Measurements from ENCODE around the gene NR1I2.

DNA sequence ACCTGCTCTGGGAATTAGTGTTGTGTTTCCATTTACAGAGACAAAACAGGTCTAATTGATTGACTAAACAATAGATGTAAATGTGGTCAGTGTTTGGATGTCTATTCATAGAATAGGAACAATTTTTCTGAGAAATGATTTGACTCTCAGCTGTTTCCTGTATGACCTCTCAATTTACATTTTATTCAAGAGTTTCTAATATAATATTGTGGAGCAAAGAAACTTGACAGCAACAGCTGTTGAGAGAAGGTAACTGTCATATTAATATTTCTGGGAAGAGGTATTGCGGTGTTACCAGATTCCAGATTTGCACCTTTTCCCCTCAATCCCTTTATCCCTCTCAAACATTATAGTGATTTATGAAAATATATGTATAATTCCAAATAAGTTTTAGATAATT lies 3.7 kb upstream of the NR1I2 start:
- TF ChIP-seq NFIC (IDR thresholded peaks at IDR 0.05) = no peak
- no peak for TF ChIP-seq YY1 (IDR thresholded peaks at IDR 0.05; ENCODE audit: low read depth)
- TF ChIP-seq TAF1 (IDR thresholded peaks at IDR 0.05; ENCODE audit: low read depth) = no peak
- no peak for TF ChIP-seq REST (IDR thresholded peaks at IDR 0.05; ENCODE audit: low read depth)
- no peak for TF ChIP-seq EP300 (IDR thresholded peaks at IDR 0.05; ENCODE audit: borderline replicate concordance)
- no peak for TF ChIP-seq USF1 (IDR thresholded peaks at IDR 0.05)
- TF ChIP-seq MAX (IDR thresholded peaks at IDR 0.05) = no peak
- no peak for TF ChIP-seq CREB1 (IDR thresholded peaks at IDR 0.05; ENCODE audit: low read depth)
- TF ChIP-seq CEBPB (IDR thresholded peaks at IDR 0.05) = no peak
- TF ChIP-seq ZBTB7A (IDR thresholded peaks at IDR 0.05; ENCODE audit: low read depth) = no peak
- no peak for TF ChIP-seq EGR1 (IDR thresholded peaks at IDR 0.05)
- TF ChIP-seq TEAD4 (IDR thresholded peaks at IDR 0.05) = no peak
- no peak for TF ChIP-seq RAD21 (IDR thresholded peaks at IDR 0.05; ENCODE audit: low read depth)

All from Ishikawa (cell line).